ENCODE measurements around the gene PTPRD.

DNA sequence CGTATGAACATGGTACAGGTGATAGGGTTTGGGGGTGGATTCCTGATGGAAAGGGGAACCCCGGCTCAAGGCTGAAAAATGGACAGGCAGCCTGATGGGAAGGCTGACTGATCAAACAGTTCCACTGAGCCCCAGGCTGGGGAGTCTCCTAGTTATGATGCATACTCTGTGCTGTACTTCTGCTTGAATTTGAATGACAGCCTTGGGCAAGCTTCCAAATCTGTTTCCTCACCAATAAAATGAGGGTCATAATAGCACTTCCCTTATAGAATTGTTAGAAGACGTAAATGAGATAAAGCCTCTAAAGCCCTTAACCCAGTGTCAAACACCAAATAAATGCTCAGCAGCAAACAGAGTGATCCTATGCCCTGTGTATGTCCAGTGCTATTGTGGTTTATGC, 2334.8 kb downstream of the PTPRD start:
- TF ChIP-seq YY1 (IDR thresholded peaks at IDR 0.05; ENCODE audit: insufficient read depth, insufficient read length) (no peak), SUZ12 (IDR thresholded peaks at IDR 0.05; ENCODE audit: extremely low read depth, insufficient read depth, insufficient read length) (no peak)
